Stomach (tissue), 9 donors: ENCODE measurements around the gene SLC12A1. TPM values are rescaled to one million over a fixed set of nuclear protein-coding genes. Genes with fewer than 3 reads are reported as not detected.
A peak's percentile ranks its signal among the peaks of the same experiment; 100 is the strongest.

Experiments used
- DNase-seq, 2 donors: peaks; one replicate each; pipeline versions ENCODE4 v3.0.0 to v3.0.0-alpha.2; 2013 to 2019
- H3K27ac ChIP-seq, 5 donors: fragments of 200-600 bp in 4 of 5; sonication (generic) in 4 of 5; one replicate each; pipeline ENCODE4 v1.5.1; 2013 to 2019; ENCODE audit warnings: mild to moderate bottlenecking in 1 of 5, moderate library complexity in 1 of 5
- H3K27me3 ChIP-seq, 3 donors: fragments of 200-600 bp; sonication (generic); one replicate each; pipeline ENCODE4 v1.5.1; 2017 to 2019; ENCODE audit warnings: mixed run types in 1 of 3
- H3K36me3 ChIP-seq, 4 donors: fragments of 200-600 bp; sonication (generic); 1 replicate in 3 of 4; 2 replicates in 1 of 4; pipeline ENCODE4 v1.5.1; 2016 to 2019
- H3K4me1 ChIP-seq, 4 donors: fragments of 200-600 bp; sonication (generic); one replicate each; pipeline ENCODE4 v1.5.1; 2016 to 2019
- H3K4me3 ChIP-seq, 4 donors: fragments of 200-600 bp; sonication (generic) in 3 of 4; one replicate each; pipeline ENCODE4 v1.5.1; 2016 to 2019; ENCODE audit warnings: mild to moderate bottlenecking in 1 of 4
- H3K9me3 ChIP-seq, 4 donors: fragments of 200-600 bp; sonication (generic); one replicate each; pipeline ENCODE4 v1.5.1; 2016 to 2019
- EP300 ChIP-seq: sonication (generic); formaldehyde crosslinking; IDR thresholded peaks from one replicate; pipeline ENCODE4 v1.6.1; 2017; ENCODE audit warnings: antibody characterized with exemption
- POLR2A ChIP-seq, 4 donors: fragments of 450-650 bp; IDR thresholded peaks; one replicate each; pipeline ENCODE4 v1.6.1; 2016; ENCODE audit warnings: antibody characterized with exemption in 4 of 4, control low read depth in 2 of 4, mild to moderate bottlenecking in 1 of 4, moderate library complexity in 1 of 4
- POLR2AphosphoS5 ChIP-seq, 3 donors: sonication (generic); formaldehyde crosslinking; IDR thresholded peaks; one replicate each; pipeline ENCODE4 v1.6.1; 2016; ENCODE audit warnings: antibody characterized with exemption in 3 of 3
- WGBS, 5 donors: extraction: QIAGEN DNeasy Blood & Tissue Kit in 3 of 5; methylation state at CpG; one replicate each; pipeline versions ENCODE4 v1.1.5 to v1.1.7; 2013 to 2018; 5-methylcytosine and 5-hydroxymethylcytosine counted together
- intact Hi-C: fragments of 100-400 bp; cut with DNase I; formaldehyde crosslinking; loops from one replicate; pipeline ENCODE4 v1.15.1; 2023; ENCODE audit warnings: low total_unique reads
- polyA plus RNA-seq, 3 donors: library from polyadenylated mRNA; stranded (reverse); fragments of 200-250 nt; gene quantifications; one replicate each; pipeline ENCODE4 v1.2.3, GENCODE V29; 2013
- total RNA-seq, 5 donors: library from RNA; depleted of rRNA; stranded (reverse); fragments of >200 nt; gene quantifications; one replicate each; pipeline versions ENCODE4 v1.1.0 to v1.2.3, GENCODE V29; 2014 to 2016
- TF ChIP-seq, protein P1 (sequence below), 7 experiments: fragments of 450-650 bp in 4 of 7; fragments of 200-600 bp in 3 of 7; sonication (generic) in 3 of 7; IDR thresholded peaks; one replicate each; pipeline ENCODE4 v1.5.1; 2016 to 2019; ENCODE audit warnings: antibody characterized with exemption in 7 of 7, control low read depth in 2 of 7, mild to moderate bottlenecking in 1 of 7
- donor health status: healthy with polysubstance abuse.
- donor health status: Bipolar disorder and iron deficiency.
- donor health status: healthy.

Gene SLC12A1
- total and polyA plus RNA-seq, 8 donors: 0.92 TPM; not detected in 7

DNA sequence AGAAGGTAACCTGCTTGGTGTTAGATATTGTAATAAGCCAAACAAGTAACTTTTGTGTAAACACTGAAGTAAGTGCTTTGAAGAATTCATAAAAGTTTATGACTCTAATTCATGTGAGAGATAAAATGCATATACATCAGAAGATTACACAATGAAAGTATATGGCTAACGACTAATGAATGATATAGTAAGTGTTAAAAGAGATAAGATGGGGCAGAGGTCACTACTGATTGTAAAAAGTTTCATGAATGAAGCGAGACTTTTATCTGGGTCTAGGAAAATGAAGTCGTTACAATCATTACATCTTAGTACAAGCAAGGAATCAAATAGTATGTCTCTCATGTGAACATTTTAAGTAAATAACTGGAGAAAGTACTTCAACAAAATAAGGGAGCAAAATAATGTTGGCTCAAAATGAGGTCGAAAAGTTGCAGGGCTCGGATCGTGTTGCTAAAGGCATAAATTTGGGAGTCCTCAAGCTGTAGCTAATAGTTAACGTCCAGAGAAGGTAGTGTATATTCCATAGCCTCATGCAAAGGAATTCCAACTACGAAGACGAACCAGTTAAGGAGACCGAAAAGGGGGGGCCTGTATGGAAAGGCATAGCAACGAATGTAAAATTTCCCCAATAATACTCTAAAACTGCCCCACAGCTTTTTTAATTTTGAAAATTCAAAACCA, 124.1 kb downstream of the SLC12A1 start:
- no peaks in the 10 kb centered on the region for H3K9me3 ChIP-seq
- peak overlapping the region in 4 of 5 donors; percentile 89 to 99 (median 98) for H3K27ac ChIP-seq
- TF ChIP-seq POLR2AphosphoS5 (IDR thresholded peaks at IDR 0.05): no peak
- TF ChIP-seq EP300: no peak
- TF ChIP-seq, protein P1, sequence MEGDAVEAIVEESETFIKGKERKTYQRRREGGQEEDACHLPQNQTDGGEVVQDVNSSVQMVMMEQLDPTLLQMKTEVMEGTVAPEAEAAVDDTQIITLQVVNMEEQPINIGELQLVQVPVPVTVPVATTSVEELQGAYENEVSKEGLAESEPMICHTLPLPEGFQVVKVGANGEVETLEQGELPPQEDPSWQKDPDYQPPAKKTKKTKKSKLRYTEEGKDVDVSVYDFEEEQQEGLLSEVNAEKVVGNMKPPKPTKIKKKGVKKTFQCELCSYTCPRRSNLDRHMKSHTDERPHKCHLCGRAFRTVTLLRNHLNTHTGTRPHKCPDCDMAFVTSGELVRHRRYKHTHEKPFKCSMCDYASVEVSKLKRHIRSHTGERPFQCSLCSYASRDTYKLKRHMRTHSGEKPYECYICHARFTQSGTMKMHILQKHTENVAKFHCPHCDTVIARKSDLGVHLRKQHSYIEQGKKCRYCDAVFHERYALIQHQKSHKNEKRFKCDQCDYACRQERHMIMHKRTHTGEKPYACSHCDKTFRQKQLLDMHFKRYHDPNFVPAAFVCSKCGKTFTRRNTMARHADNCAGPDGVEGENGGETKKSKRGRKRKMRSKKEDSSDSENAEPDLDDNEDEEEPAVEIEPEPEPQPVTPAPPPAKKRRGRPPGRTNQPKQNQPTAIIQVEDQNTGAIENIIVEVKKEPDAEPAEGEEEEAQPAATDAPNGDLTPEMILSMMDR (IDR thresholded peaks at IDR 0.05): no peak
- TF ChIP-seq POLR2A (IDR thresholded peaks at IDR 0.05): no peak
- intact Hi-C loops: no loop called here
- DNase-seq: peak in 1 of 2 donors; percentile 48
- peaks cover 3 to 18% (median 13%) of the 10 kb centered on the region in 4 donors for H3K36me3 ChIP-seq
- peaks cover 9 to 42% (median 18%) of the 10 kb centered on the region in 4 donors for H3K4me1 ChIP-seq
- H3K27me3 ChIP-seq: no peaks in the 10 kb centered on the region
- WGBS, 5 donors: 7 to 16% (median 9%) methylated on average over 11 of the region's 11 CpGs
- H3K4me3 ChIP-seq: peak overlapping the region; percentile 68 to 93 (median 88)

DNA sequence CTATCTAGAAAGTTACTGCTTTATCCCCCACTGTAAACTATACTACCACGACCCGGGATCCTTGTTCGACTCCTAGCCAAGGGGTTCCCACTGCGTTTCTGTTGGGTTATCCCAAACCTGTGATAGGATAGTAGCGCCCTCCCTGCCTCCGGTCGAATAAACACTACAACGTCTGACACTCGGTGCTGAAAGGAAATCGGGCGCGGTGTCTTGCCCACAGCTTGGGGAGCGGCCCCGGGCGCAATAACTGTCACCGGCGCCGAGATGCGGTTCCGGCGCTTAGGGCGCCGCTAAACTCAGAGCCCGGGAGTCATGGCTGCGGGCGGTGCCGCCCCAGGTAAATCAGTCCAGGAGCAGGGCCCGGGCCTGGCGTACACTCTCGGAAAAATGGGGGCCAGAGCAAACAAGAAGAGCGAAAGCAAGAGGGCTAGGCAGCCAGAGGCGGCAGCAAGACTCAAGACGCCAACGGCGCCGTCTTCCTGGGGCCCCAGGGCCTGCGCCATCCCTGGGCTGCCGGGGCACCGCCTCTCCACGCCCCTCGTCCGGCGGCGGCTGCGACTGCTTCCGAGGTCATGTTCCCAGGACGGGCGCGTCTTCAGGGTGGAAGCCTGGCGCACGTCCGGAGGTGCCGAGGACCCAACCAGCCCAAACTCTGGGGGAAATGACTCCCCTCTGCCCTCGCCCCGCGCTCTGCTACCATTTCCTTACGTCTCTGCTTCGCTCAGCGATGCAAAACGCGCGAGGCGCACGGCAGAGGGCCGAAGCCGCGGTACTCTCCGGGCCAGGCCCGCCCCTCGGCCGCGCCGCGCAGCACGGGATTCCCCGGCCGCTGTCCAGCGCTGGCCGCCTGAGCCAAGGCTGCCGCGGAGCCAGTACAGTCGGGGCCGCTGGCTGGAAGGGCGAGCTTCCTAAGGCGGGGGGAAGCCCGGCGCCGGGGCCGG, 125.0 kb downstream of the SLC12A1 start, which contains the start of gene DUT:
DUT (plus strand) TSS at position 575 of the 941 bp plus-strand sequence; CDS start at position 662, 87 bp downstream.
- intact Hi-C loops: no loop called here
- peak within 1 kb of the TSS; percentile 68 to 93 (median 88) for H3K4me3 ChIP-seq
- peak; percentile 84 to 95 for DNase-seq
- H3K27me3 ChIP-seq: no peaks in the 10 kb centered on the region
- TF ChIP-seq POLR2AphosphoS5 (IDR thresholded peaks at IDR 0.05): peak; percentile 60 to 97 (median 91)
- TF ChIP-seq POLR2A (IDR thresholded peaks at IDR 0.05): peak in 1 of 4 donors; percentile 80
- TF ChIP-seq EP300: no peak
- H3K4me1 ChIP-seq: peaks cover 9 to 34% (median 18%) of the 10 kb centered on the region in 4 donors
- peaks cover 3 to 27% (median 22%) of the 10 kb centered on the region in 4 donors for H3K36me3 ChIP-seq
- H3K9me3 ChIP-seq: no peaks in the 10 kb centered on the region
- peak within 1 kb of the TSS; percentile 88 to 99 (median 97) for H3K27ac ChIP-seq
- WGBS, 5 donors: 1 to 2% (median 1%) methylated on average over 30 to 89 of the region's 89 CpGs

DNA sequence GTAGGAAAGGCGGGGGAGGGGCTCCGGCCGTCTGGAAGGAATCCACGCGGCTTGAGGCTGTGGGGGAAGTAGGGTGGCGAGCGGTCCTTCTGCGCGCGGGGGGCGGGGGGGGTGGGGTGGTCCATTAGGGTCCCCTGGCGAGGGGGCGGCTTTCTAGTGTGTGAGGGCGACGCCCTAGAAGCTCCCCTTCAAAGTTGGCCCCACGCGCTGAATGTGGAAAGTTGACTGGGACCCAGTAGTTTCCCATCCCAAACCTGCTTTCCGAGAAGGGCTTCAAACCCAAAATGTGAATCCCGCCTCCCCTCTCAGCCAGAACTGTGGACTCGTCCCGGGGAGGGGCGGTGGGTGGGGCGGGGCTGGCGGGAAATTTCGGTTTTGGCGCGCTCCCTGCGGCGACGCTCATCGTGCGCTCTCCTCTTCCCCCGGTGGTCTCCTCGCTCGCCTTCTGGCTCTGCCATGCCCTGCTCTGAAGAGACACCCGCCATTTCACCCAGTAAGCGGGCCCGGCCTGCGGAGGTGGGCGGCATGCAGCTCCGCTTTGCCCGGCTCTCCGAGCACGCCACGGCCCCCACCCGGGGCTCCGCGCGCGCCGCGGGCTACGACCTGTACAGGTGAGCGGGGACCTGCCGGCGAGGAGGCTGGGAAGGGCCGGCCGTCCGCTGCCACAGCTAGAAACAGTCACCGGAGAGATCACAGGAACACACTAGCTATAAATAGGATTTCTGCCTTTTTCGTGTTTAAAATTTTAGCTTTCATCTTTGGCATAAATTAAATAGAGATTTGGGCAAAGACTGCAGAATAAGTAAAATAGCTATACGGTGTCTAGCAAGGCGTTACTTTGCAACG, 125.9 kb downstream of the SLC12A1 start:
- intact Hi-C loops: no loop called here
- Histone ChIP-seq H3K4me3 (peak overlapping the region; percentile 68 to 93 (median 88)), H3K4me1 (peaks cover 9 to 33% (median 18%) of the 10 kb centered on the region in 4 donors), H3K27me3 (no peaks in the 10 kb centered on the region), H3K9me3 (no peaks in the 10 kb centered on the region), H3K36me3 (peaks cover 3 to 36% (median 31%) of the 10 kb centered on the region in 4 donors), H3K27ac (peak overlapping the region; percentile 88 to 99 (median 97))
- peak; percentile 52 to 87 for DNase-seq
- 0 to 2% (median 1%) methylated on average over 13 to 64 of the region's 64 CpGs for WGBS, 5 donors
- TF ChIP-seq, protein P1 (IDR thresholded peaks at IDR 0.05): no peak
- TF ChIP-seq POLR2AphosphoS5 (IDR thresholded peaks at IDR 0.05) (no peak), POLR2A (IDR thresholded peaks at IDR 0.05) (no peak), EP300 (no peak)

DNA sequence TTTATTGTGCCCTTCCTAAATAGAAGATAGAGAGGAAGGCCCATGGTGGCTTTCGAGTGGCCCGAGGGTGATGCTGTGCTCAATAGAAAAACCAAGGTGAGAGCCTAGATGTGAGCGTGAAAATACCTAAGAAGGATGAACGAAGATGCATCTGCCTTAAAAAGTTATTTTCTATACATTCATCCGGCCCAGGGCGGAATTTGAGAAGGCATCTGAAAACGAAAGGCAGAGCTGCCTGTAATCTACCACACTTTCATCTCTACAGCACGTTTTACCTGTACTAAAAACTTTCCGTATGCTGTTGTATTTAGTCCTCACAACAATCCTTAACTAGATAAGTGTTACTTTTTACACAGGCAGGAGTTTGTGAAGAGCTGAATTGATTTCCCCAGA, 126.5 kb downstream of the SLC12A1 start:
- 21 to 38% (median 27%) methylated on average over 9 of the region's 9 CpGs for WGBS, 5 donors
- Histone ChIP-seq H3K9me3 (no peaks in the 10 kb centered on the region), H3K27me3 (no peaks in the 10 kb centered on the region), H3K27ac (peak overlapping the region in 2 of 5 donors; percentile 89 to 99), H3K36me3 (peaks cover 3 to 40% (median 36%) of the 10 kb centered on the region in 4 donors), H3K4me1 (peaks cover 9 to 33% (median 18%) of the 10 kb centered on the region in 4 donors), H3K4me3 (peak overlapping the region; percentile 68 to 93 (median 88))
- TF ChIP-seq POLR2AphosphoS5 (IDR thresholded peaks at IDR 0.05): no peak
- TF ChIP-seq, protein P1 (IDR thresholded peaks at IDR 0.05): no peak
- no peak for TF ChIP-seq POLR2A (IDR thresholded peaks at IDR 0.05)
- TF ChIP-seq EP300: no peak
- intact Hi-C loops: no loop called here
- DNase-seq: no peak
